Breast epithelium (tissue), 4 donors: ENCODE data around the gene IL17RC. TPM values are rescaled to one million over a fixed set of nuclear protein-coding genes. Genes with fewer than 3 reads are reported as not detected.

Experiments
- DNase-seq, 2 donors: peaks; one replicate each; pipeline ENCODE4 v3.0.0-alpha.2; 2019; ENCODE audit warnings: low spot score in 2 of 2
- H3K27ac ChIP-seq, 2 donors: fragments of 200-600 bp; sonication (generic) in 1 of 2; one replicate each; pipeline ENCODE4 v1.5.1; 2016 to 2019; ENCODE audit warnings: mild to moderate bottlenecking in 1 of 2
- H3K27me3 ChIP-seq, 2 donors: fragments of 200-600 bp; sonication (generic) in 1 of 2; one replicate each; pipeline versions ENCODE4 v1.5.1 to v1.6.0; 2017 to 2019; ENCODE audit warnings: control low read depth in 1 of 2, mild to moderate bottlenecking in 1 of 2
- H3K36me3 ChIP-seq: fragments of 200-600 bp; one replicate; pipeline ENCODE4 v1.5.1; 2019
- H3K4me1 ChIP-seq, 2 donors: fragments of 200-600 bp; sonication (generic); one replicate each; pipeline ENCODE4 v1.5.1; 2016 to 2019; ENCODE audit warnings: control low read depth in 1 of 2
- H3K4me3 ChIP-seq, 3 donors: fragments of 200-600 bp; sonication (generic); 1 replicate in 2 of 3; 2 replicates in 1 of 3; pipeline ENCODE4 v1.5.1; 2016 to 2019; ENCODE audit warnings: mild to moderate bottlenecking in 3 of 3, moderate library complexity in 2 of 3
- H3K9me3 ChIP-seq, 2 donors: fragments of 200-600 bp; sonication (generic) in 1 of 2; one replicate each; pipeline ENCODE4 v1.5.1; 2016 to 2019; ENCODE audit warnings: control low read depth in 1 of 2
- CTCF ChIP-seq, 3 donors: fragments of 450-650 bp; IDR thresholded peaks; one replicate each; pipeline ENCODE4 v1.5.1; 2016 to 2017; ENCODE audit warnings: antibody characterized with exemption in 3 of 3, mild to moderate bottlenecking in 3 of 3, moderate library complexity in 3 of 3
- POLR2A ChIP-seq: fragments of 450-650 bp; IDR thresholded peaks from one replicate; pipeline ENCODE4 v1.6.1; 2016; ENCODE audit warnings: antibody characterized with exemption, mild to moderate bottlenecking, moderate library complexity
- POLR2AphosphoS5 ChIP-seq, 3 donors: sonication (generic); formaldehyde crosslinking; IDR thresholded peaks; one replicate each; pipeline ENCODE4 v1.6.1; 2017; ENCODE audit warnings: antibody characterized with exemption in 3 of 3
- intact Hi-C: fragments of 100-400 bp; cut with DNase I; formaldehyde crosslinking; loops from one replicate; pipeline ENCODE4 v1.15.1; 2023; ENCODE audit warnings: low total_unique reads
- total RNA-seq, 3 donors: library from RNA; depleted of rRNA; stranded (reverse); fragments of >200 nt; gene quantifications; one replicate each; pipeline ENCODE4 v1.1.0, GENCODE V29; 2016

The IL17RC gene
- total RNA-seq, 3 donors from 2014 or later: 59.6 to 119 (median 90.6) TPM

GRCh38 chr3:9955611-9956352 is 38.9 kb downstream of the IL17RC start:
- H3K27ac ChIP-seq: peak overlapping the region; percentile 58 to 81
- DNase-seq: no peak
- no peaks in the 10 kb centered on the region for H3K27me3 ChIP-seq
- TF ChIP-seq CTCF (IDR thresholded peaks at IDR 0.05): no peak
- TF ChIP-seq POLR2AphosphoS5 (IDR thresholded peaks at IDR 0.05): no peak
- no peak for TF ChIP-seq POLR2A
- H3K4me3 ChIP-seq: no peak overlapping the region
- intact Hi-C loops: no loop called here
- H3K36me3 ChIP-seq: no peaks in the 10 kb centered on the region
- H3K9me3 ChIP-seq: no peaks in the 10 kb centered on the region
- no peaks in the 10 kb centered on the region for H3K4me1 ChIP-seq

DNA sequence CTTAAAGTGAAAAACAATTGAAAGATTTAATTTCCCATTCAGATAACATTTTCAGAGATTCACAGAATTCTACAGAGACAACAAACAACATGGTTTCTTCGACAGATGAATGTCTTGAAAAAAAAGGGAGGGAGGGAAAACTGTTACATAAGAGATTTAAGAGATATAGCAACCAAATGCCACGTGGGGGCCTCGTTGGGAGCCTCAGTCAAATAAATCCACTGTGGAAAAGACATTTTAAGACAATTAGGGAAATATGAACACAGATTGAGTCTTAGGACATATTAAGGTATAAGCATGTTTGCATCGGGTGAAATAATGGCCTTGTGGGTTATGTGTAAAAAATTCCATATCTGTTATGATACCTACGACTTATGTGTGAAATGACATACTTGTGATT is 40.3 kb downstream of the IL17RC start:
- DNase-seq: no peak
- Histone ChIP-seq H3K4me3 (no peak overlapping the region), H3K4me1 (no peaks in the 10 kb centered on the region), H3K36me3 (no peaks in the 10 kb centered on the region), H3K9me3 (no peaks in the 10 kb centered on the region), H3K27me3 (no peaks in the 10 kb centered on the region), H3K27ac (no peak overlapping the region)
- no peak for TF ChIP-seq POLR2AphosphoS5 (IDR thresholded peaks at IDR 0.05)
- TF ChIP-seq CTCF (IDR thresholded peaks at IDR 0.05): no peak
- no peak for TF ChIP-seq POLR2A
- intact Hi-C loops: no loop called here

GRCh38 chr3:9965200-9965875 is 48.4 kb downstream of the IL17RC start:
- Histone ChIP-seq H3K4me1 (no peaks in the 10 kb centered on the region), H3K36me3 (no peaks in the 10 kb centered on the region), H3K27me3 (no peaks in the 10 kb centered on the region), H3K9me3 (no peaks in the 10 kb centered on the region), H3K4me3 (no peak overlapping the region), H3K27ac (no peak overlapping the region)
- DNase-seq: no peak
- intact Hi-C loops: no loop called here
- TF ChIP-seq POLR2A (no peak), POLR2AphosphoS5 (IDR thresholded peaks at IDR 0.05) (no peak), CTCF (IDR thresholded peaks at IDR 0.05) (no peak)

GRCh38 chr3:9966841-9967240 is 49.9 kb downstream of the IL17RC start:
- no peak for DNase-seq
- TF ChIP-seq CTCF (IDR thresholded peaks at IDR 0.05) (no peak), POLR2AphosphoS5 (IDR thresholded peaks at IDR 0.05) (no peak), POLR2A (no peak)
- H3K4me1 ChIP-seq: no peaks in the 10 kb centered on the region
- no peaks in the 10 kb centered on the region for H3K27me3 ChIP-seq
- intact Hi-C loops: no loop called here
- H3K27ac ChIP-seq: no peak overlapping the region
- H3K36me3 ChIP-seq: no peaks in the 10 kb centered on the region
- no peak overlapping the region for H3K4me3 ChIP-seq
- no peaks in the 10 kb centered on the region for H3K9me3 ChIP-seq

- H3K27me3 ChIP-seq: no peaks in the 10 kb centered on the region
- no peaks in the 10 kb centered on the region for H3K9me3 ChIP-seq
- no peaks in the 10 kb centered on the region for H3K36me3 ChIP-seq
- no peak overlapping the region for H3K4me3 ChIP-seq
- no peak for DNase-seq
- TF ChIP-seq CTCF (IDR thresholded peaks at IDR 0.05) (no peak), POLR2AphosphoS5 (IDR thresholded peaks at IDR 0.05) (no peak), POLR2A (no peak)
- peak overlapping the region; percentile 82 to 87 for H3K27ac ChIP-seq
- intact Hi-C loops: no loop called here
- H3K4me1 ChIP-seq: no peaks in the 10 kb centered on the region
Observed at GRCh38 chr3:9969632-9970019, 52.7 kb downstream of the IL17RC start.
